SIG-M5 treated with dmso at 0.1 percent for 504 hours (cell line): Measurements from ENCODE around the gene ACADSB.
A peak's percentile ranks its signal among the peaks of the same experiment; 100 is the strongest.

Experiments
- DNase-seq: peaks from one replicate; lab custom pipeline; 2025; ENCODE audit not compliant: unreplicated experiment; lab: John Stamatoyannopoulos, UW

Gene ACADSB

DNA sequence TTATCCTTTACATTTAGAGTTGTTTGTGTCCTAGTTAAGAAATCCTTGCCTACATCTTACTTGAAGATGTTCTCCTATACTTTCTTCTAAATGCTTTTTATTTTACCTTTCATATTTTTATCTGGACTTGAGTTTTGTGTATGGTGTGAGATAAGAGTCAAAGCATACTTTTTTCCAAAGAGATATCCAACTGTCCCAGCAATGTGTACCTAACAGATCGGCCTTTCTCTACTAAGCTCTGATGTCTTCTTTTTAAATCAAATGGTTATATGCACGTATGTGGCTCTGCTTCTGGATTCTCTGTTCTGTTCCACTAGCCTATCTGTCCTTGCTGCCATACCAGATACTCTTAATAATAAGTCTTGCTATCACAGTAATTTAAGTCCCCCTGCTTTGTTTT is 7.4 kb upstream of the ACADSB start:
- no peak for DNase-seq

DNA sequence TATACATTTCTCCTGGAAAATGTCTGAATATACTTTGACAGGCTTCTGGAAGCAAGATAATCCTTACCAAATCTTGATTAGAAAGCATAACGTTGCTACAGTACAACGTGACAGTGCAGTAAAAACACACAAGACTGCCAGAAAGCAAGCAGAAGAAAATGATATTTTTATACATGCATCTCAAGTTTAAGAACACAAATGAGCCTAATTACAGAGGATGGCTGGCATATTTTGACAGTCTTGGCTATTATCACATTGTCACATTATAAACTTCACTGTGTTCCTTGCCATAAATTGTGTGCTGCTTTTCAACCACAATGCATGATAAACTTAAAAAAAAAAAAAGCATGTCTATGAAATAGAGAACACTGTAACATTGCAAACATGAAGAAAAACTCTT is 4.5 kb upstream of the ACADSB start:
- no peak for DNase-seq

DNA sequence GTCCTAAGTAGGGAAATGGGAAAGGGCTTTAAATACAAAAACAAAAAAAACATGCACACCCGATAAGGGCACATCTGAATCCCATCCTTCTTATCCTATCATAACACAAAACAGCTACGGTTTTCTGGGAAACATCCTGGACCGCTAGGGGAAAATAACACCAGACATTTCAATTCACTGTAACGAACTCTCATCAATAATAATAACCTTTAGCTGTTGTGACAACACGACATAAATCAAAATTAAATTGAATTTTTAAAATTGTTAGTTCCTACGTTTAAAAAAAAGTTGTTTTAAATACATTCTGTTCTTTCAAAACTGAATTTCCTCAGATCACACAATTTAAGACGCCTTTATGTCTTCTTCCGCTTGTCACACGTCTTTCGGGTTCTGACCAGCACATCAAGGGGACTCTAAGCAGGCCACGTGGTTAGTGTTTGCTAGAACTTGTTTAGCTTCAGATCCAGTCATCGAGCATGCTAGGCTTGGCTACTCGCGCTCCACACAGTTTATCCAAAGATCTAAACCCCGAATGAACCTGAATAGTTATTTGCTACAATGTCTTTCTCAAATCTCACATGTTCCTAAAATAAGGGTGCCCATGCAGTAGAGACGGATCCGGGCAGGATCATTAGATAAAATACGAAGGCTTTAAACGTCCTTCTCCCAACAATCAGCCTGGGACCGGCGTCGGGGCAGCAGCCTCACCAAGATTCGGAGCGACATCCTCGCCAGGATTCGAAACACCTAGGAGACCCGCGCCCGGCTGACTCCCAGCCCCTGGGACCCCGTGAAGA is 1.1 kb upstream of the ACADSB start:
- DNase-seq = peak; percentile 69

DNA sequence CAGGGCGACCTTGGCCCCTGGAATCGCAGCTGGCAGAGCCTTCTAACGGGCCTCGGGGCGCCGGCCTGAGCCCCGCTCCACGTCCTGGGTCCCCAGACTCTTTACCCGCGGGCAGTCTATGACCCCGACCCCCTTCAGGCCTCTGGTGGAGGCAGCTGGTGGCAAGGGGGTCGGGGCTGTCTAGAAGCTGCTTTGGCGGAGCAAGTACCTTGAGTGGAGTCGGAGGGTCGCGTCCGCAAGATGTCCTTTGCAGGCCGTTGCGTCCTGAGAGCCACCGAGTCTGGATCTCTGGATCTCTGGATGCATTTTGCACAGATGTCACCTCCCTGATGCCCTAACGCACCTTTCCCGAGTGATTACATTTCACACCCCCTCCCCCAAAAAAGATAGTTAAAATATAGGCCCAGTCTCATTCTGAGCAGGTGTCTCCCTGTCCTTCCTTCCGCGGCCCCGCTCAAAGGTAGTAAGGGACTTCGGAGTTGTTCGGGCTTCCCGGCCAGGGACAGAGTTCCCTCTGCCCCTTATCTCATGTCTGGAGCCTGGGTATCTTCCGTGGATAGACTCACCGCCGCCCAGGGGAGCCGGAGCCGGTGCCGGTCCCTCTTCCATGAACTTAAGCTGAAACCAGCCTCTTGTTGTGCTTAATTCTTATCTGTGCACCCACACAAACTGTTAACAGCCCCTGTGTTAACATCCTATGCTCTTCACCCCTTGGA is 457 bp downstream of the ACADSB start:
- no peak for DNase-seq

DNA sequence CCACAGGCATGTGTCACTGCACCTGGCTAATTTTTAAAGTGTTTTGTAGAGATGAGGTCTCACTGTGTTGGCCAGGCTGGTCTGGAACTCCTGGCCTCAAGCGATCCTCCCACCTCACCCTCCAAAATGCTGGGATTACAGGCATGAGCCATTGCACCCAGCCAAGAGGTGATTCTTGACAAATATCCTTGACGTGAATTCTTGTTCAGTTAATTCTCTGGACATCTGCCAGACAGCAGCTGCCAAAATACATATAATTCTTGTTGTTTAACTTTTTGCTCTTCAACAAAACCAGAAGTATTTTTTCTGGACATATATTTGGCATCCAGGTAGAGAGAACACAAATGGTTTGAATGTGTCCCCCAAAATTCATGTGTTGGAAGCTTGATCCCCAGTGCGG is 3.2 kb downstream of the ACADSB start:
- DNase-seq = no peak

DNA sequence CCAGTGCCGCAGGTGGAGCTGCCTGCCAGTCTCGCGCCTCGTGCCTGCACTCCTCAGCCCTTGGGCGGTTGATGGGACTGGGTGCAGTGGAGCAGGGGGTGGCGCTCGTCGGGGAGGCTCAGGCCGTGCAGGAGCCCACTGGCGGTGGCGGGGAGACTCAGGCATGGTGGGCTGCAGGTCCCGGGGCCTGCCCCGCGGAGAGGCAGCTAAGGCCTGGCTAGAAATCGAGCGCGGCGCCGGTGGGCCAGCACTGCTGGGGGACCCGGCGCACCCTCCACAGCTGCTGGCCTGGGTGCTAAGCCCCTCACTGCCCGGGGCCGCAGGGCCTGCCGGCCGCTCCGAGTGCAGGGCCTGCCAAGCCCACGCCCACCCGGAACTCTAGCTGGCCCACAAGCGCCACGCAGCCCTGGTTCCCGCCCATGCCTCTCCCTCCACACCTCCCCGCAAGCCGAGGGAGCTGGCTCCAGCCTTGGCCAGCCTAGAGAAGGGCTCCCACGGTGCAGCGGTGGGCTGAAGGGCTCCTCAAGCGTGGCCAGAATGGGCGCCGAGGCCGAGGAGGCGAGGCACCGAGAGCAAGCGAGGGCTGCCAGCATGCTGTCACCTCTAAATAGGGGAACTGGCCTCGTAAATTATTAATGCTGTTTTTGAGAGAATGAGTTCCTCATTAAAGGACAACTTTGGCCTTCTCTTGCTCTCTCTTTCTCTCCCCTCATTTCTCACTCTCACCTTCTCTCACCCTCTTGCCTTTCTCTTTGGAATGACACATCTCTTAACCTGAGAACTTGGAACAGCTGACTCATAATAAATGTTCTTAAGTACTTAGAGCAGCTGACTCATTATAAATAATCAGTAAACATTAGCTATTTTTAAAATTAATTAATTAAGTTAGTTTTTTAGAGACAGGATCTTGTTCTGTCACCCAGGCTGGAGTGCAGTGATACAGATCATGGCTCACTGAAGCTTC is 4.9 kb downstream of the ACADSB start:
- no peak for DNase-seq

DNA sequence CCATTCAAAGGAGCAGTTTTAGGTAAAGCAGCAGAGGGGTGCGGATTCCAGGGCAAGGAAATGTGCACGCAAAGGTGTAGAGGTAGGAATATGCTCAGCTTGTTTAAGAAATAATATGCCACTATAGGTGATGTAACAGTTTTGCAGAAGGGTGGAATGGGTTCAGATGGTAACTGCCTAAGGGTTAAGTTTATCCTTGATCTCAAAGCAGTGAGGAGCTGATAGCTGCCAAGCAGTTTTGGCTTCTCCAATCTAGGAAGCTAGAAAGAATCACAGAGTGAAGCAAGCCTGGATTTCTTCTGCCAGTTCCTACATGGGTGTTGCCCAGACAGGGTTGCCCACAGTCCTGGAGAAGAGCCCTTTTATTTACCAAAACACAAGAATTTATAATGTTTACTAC is 6.0 kb downstream of the ACADSB start:
- DNase-seq = no peak

DNA sequence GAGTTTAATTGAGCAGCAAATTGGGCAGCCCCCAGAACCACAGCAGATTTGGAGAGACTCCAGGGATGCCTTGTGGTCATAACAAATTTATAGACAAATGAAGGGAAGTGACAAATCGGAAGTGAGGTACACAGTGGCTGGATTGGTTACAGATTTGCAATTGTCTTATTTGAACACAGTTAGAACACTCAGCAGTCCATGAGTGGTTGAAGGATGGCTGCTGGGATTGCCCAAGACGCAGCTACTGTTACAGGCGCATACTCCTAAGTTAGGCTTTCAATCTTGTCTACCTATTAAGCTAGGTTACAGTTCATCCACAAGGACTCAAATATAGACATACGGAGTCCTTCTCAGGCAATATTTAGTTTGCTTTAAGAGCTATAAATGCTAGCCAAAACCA is 7.4 kb downstream of the ACADSB start:
- DNase-seq = no peak

DNA sequence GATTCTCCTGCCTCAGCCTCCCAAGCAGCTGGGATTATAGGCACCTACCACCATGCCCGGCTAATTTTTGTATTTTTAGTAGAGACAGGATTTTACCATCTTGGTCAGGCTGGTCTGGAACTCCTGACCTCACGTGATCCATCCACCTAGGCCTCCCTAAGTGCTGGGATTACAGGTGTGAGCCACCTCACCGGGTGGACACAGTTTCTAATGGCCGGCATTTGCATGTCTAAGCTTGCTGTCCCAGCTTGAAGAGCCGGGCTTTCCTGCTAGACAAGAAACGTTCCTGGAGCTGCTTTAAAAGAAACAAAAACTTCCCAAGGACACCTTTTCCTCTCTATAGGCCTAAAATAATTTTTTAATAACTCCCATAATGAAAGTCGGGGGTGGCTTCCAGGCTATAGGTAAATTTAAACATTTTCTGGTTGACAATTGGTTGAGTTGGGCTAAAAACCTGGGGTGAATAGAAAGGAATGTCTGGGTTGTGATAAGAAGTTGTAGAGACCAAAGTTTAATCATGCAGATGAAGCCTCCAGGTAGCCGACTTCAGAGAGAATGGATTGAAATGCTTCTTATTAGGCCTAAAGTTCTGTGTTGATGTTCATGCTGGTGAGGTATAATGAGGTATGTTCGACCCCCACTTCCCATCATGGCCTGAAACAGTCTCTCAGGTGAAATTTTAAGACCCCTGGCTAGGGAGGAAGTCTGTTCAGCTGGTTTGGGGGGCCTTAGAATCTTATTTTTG is 8.8 kb downstream of the ACADSB start:
- no peak for DNase-seq

DNA sequence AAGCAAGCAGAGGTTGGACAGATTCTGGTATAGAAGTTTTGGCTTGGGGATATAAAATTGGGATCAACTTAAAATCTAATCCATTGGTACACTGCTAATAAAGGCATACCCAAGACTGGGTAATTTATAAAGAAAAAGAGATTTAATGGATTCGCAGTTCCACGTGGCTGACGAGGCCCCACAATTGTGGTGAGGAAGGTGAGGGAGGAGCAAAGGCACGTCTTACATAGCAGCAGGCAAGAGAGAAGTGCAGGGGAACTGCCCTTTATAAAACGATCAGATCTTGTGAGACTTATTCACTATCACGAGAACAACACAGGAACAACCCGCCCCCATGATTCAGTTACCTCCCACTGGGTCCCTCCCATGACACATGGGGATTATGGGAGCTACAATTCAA is 9.7 kb downstream of the ACADSB start:
- DNase-seq = no peak

DNA sequence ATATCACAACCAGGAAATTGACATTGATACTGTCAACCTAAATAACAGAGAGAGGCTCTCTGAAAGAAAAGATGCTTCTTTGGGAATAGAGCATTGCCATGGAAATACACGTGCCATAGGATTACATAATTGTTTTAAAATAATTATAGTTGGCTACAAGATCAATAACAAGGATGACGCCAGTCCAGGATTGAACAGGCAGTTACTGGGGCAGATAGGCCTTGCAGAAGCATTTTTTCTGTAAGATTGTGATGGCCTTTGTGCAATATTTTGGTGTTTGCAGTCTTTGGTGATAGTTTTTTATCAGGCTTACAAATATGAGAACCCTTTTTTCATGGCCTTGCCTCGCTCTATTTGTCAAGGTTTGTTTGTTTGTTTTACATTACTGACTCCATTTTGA is 10.5 kb downstream of the ACADSB start:
- no peak for DNase-seq

DNA sequence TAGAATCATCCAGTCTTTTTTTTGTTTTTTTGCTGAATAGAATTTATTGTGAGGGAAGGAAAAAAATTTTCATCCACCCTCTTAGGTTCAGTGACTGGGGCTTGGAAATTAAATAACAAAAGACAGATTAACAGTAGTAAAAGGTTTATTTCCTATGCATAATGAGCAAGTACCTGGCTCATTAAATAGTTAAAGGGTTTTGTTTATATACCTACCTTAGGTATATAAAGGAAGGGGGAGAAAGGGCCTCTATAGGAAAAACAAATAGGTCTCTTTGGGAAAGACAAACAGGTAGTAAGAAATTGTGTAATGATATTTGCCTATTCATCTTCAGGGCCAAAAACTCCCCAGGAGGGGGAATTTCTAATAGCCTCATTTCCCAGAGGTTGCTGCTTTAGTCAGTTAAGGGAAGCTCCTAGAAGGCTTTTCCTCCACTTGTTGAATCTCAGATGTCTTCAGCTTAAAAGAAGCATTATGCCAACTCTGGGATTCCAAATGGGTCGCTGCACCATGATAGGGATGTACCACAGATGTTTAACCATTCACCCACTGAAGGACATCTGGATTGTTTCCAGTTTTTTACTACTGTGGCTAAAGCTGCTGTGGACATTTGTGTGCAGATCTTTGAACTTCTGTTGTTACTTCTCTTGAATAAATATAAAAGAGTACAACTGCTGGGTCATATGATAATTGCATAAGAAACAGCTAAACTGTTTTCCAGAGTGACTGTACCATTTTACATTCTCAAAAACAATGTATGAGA is 11.3 kb downstream of the ACADSB start:
- no peak for DNase-seq

DNA sequence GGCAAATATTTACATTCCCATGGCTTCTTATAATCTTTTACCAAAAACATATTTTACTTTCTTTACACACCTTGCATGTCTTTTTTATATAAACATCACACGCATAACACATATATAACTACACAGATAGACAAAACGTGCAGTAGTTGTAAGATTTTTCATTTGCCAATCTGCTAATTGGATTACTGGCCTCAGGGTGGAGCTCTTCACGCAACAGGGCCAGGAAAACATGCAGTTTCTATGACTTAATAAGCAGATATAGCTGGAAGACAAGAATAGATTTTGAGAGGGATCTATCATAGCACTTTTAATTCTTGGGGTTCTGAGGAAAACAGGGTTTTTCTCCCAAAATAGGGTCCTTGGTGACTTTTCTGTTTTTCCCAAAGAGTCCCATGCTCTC is 12.7 kb downstream of the ACADSB start:
- DNase-seq = peak; percentile 14

DNA sequence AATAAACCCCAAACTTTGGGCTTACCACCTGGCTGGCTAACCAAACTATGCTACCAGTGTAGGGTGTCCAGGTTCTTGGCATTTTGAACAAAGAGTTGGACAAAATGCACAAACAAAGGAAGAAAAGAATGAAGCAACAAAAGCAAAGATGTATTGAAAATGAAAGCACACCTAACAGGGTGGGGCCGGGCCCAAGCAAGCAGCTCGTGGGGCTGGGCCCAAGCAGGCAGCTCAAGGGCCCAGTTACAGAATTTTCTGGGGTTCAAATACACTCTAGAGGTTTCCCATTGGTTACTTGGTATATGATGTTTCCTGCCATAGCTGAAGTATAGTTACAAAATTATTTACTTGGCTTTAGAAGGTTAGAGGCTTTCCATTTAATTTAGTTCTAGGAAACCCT is 15.7 kb downstream of the ACADSB start:
- DNase-seq = no peak

DNA sequence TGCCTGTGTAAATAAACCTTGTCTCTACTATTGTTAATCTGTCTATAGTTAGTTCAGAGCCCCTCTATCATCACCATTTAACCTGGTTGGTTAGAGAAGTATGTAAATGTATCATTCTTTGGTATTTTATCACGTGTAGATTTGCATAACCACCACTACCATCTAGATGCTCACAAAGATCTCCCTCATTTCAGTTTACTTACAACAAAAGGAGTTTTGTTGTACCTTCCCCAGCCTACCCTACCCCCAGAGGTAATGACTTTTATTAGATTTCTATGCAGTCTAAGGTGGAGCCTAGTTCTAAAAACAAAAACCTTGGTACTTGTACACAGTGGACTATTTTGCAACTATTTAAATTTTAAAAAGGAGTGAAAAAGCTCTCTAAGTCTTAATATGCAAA is 17.5 kb downstream of the ACADSB start:
- DNase-seq = no peak

DNA sequence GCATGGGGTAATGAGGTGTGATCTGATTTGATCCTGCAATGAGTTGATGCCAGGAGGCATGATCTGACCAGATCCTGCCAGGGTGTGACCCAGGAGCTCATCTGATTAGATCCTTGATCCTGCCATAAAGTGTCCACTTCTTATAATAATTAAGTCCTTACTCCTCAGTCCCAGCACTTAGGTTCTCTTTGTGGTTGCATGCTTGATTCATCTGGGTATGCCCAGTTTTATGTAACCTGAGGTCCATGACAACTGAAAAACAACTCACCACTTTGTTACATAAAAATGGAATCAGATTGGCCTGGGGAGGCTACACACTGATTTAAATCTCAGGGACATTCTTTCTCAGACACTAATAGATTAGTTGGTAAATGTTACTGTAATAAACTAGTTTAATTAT is 19.1 kb downstream of the ACADSB start:
- no peak for DNase-seq

DNA sequence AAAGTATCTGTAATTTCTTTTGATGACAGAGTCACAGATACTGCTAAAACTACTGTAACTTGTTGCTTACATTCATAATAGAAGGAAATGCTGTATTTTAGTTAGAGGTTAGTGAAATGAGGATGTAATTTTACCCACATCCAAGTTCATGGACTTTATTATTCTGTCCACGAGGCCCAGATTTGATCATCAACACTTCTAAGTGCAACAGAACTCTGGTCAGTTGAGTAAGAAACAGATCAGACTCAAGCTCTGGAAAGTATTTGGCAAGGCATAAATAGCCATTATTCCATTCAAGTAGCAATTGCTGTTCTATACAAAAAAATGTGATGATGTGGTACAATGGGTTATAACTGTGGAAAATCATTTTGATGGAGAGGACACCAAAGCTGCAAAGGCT is 22.3 kb downstream of the ACADSB start:
- DNase-seq = no peak

DNA sequence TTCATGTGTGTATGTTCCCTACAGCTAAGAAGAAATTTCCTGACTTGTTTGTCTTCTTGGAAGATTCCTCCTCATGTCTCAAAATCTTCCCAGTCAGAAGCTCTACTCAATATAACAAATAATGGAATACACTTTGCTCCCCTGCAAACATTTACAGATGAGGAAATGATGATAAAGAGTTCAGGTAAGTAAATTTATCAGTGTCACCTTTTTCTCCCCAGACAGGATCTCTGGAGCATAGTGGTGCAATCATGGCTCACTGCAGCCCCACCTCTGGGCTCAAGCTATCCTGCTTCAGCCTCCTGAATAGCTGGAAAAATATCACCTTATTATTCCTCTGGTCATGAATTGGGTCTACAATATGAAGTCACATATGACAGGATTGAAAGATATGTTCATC is 25.5 kb downstream of the ACADSB start:
- DNase-seq = no peak

DNA sequence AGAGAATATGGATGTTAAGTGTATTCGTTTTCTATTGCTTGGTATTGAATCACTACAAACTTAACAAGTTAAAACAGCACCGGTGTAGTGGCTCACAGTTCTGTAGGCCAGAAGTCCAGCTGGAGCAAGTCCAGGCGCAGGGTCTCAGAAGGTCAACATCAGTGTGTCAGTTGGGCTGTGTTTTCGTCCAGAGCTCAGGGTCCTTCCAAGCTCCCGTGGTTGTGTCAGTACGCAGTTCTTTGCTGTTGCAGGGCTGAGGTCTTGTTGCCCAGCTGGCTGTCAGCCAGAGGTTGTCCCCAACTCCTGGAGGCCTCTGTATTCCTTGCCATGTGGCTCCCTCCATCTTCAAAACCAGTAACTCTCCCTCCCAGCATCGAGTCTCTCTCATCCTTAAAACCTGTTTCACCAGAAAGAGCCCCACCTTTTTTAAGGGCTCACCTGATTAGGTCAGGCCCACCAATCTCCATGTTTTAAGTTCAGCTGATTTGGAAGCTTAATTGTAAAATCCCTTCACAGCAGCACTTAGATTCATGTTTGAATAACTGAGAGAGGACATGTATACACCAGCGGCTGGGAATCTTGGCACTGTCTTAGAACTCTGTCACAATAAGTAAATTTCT is 26.8 kb downstream of the ACADSB start:
- no peak for DNase-seq
